Measurements from ENCODE around the gene LRRC47.

DNA sequence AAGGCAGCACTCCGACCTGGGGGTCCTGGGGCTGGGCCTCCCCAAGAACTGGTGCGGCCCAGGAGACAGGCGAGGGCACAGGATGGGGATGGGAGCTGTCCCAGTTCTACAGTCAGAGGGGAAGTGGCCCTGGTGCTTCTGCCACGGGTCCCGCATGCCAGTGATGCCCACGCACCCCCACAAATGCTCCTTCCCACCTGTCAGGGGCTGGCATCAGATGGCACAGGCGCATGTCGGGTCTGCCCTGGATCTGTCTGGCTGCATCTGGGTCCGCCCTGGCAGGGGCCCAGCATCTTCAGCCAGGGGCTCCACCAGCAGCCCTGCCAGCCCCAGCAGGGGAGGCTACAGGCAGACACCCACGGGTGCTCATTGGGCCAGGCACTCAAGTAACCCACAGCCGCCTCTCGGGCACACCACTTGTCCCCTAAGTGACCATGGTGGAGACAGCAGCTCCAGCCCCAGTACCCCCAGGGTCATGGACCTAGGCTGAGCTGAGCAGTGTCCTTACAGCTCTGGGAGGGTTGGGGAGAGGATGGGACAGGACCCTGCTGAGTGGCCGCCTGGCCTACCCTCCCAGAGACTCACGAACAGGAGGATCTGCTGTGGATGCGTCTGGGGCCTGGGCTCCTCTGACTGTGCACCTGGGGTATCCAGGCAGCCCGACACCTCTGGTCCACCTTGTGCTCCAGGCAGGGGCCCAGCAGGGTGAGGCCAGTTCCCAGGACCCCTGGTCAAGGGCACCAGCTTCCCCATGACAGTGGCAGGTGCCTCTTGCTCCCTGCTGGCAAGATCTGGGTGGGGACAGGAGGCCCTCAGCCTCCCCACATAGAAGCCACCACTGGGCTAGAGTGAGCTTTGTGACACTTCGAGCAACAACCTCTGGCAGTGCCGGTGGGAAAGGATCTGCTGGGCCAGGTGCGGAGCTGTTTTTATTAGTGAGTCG lies 18.4 kb downstream of the LRRC47 start:
- no peak for TF ChIP-seq CTCF (IDR thresholded peaks at IDR 0.05)
- TF ChIP-seq POLR2A (IDR thresholded peaks at IDR 0.05) = no peak
- no peak for TF ChIP-seq EP300 (IDR thresholded peaks at IDR 0.05)
- no peak for TF ChIP-seq POLR2AphosphoS5 (IDR thresholded peaks at IDR 0.05)

All from stomach (tissue), 4 donors.